Trophoblast cell (in vitro differentiated cells and primary cell): ENCODE results near the gene ARHGAP45.

Experiments used
- DNase-seq, 2 donors: peaks; one replicate each; pipeline ENCODE4 v3.0.0-alpha.2; 2016
- H2AFZ ChIP-seq: 2 replicates; pipeline ENCODE4 v1.6.1; 2013; ENCODE audit warnings: low read length, moderate library complexity, mild to moderate bottlenecking; ENCODE audit not compliant: insufficient read depth, poor library complexity
- H2AK5ac ChIP-seq: 2 replicates; pipeline ENCODE4 v1.6.1; 2013; ENCODE audit warnings: mild to moderate bottlenecking, low read length
- H2BK120ac ChIP-seq: 2 replicates; pipeline ENCODE4 v1.6.1; 2013; ENCODE audit warnings: low read length, mild to moderate bottlenecking, moderate library complexity; ENCODE audit not compliant: insufficient read depth, poor library complexity
- H2BK12ac ChIP-seq: 2 replicates; pipeline ENCODE4 v1.6.1; 2013; ENCODE audit warnings: mild to moderate bottlenecking, low read length, moderate library complexity
- H2BK5ac ChIP-seq: 2 replicates; pipeline ENCODE4 v1.6.1; 2013; ENCODE audit warnings: low read length, low read depth, moderate library complexity, mild to moderate bottlenecking; ENCODE audit not compliant: poor library complexity
- H3K14ac ChIP-seq: 2 replicates; pipeline ENCODE4 v1.6.1; 2013; ENCODE audit warnings: mild to moderate bottlenecking, low read length
- H3K18ac ChIP-seq: 2 replicates; pipeline ENCODE4 v1.6.1; 2013; ENCODE audit warnings: mild to moderate bottlenecking, low read length
- H3K23ac ChIP-seq: 2 replicates; pipeline ENCODE4 v1.6.1; 2013; ENCODE audit warnings: low read length
- H3K27ac ChIP-seq: 2 replicates; pipeline ENCODE4 v1.5.1; 2013; ENCODE audit warnings: low read depth, mild to moderate bottlenecking, inconsistent platforms, low read length, moderate library complexity
- H3K27me3 ChIP-seq: 2 replicates; pipeline ENCODE4 v1.6.1; 2013; ENCODE audit warnings: inconsistent platforms, mild to moderate bottlenecking, low read length, moderate library complexity; ENCODE audit not compliant: insufficient read depth
- H3K36me3 ChIP-seq, 2 experiments: 1 replicate in 1 of 2; 2 replicates in 1 of 2; pipeline ENCODE4 v1.6.1; 2013; ENCODE audit warnings: low read length in 2 of 2, mild to moderate bottlenecking in 2 of 2, moderate library complexity in 1 of 2; ENCODE audit not compliant: insufficient read depth in 2 of 2, control insufficient read depth in 1 of 2
- H3K4ac ChIP-seq: 2 replicates; pipeline ENCODE4 v1.6.1; 2013; ENCODE audit warnings: low read depth, mild to moderate bottlenecking, low read length, moderate library complexity
- H3K4me1 ChIP-seq, 2 experiments: 1 replicate in 1 of 2; 2 replicates in 1 of 2; pipeline ENCODE4 v1.6.1; 2013; ENCODE audit warnings: low read length in 2 of 2, mild to moderate bottlenecking in 2 of 2, moderate library complexity in 1 of 2; ENCODE audit not compliant: insufficient read depth in 2 of 2, control insufficient read depth in 1 of 2
- H3K4me2 ChIP-seq: 2 replicates; pipeline ENCODE4 v1.6.1; 2013; ENCODE audit warnings: inconsistent platforms, mild to moderate bottlenecking, low read length, moderate library complexity
- H3K4me3 ChIP-seq: 2 replicates; pipeline ENCODE4 v1.5.1; 2013; ENCODE audit warnings: mild to moderate bottlenecking, low read depth, low read length, inconsistent platforms
- H3K79me1 ChIP-seq: one replicate; pipeline ENCODE4 v1.6.1; 2013; ENCODE audit warnings: low read length
- H3K79me2 ChIP-seq: 2 replicates; pipeline ENCODE4 v1.6.1; 2013; ENCODE audit warnings: low read length, mild to moderate bottlenecking; ENCODE audit not compliant: control insufficient read depth, insufficient read depth, poor library complexity
- H3K9ac ChIP-seq: 2 replicates; pipeline ENCODE4 v1.6.1; 2013; ENCODE audit warnings: mild to moderate bottlenecking, low read length
- H3K9me3 ChIP-seq: 2 replicates; pipeline ENCODE4 v1.6.1; 2013; ENCODE audit warnings: low read depth, mild to moderate bottlenecking, control low read depth, inconsistent platforms, low read length; ENCODE audit not compliant: insufficient read depth
- H4K12ac ChIP-seq: 2 replicates; pipeline ENCODE4 v1.6.1; 2013; ENCODE audit warnings: low read depth, mild to moderate bottlenecking, low read length, moderate library complexity
- H4K8ac ChIP-seq: 2 replicates; pipeline ENCODE4 v1.6.1; 2013; ENCODE audit warnings: low read depth, mild to moderate bottlenecking, low read length, moderate library complexity
- H4K91ac ChIP-seq: one replicate; pipeline ENCODE4 v1.6.1; 2013; ENCODE audit warnings: low read depth, mild to moderate bottlenecking, low read length, moderate library complexity
- WGBS: extraction: QIAGEN DNeasy Blood & Tissue Kit; methylation state at CpG from one replicate; pipeline ENCODE4 v1.1.7; 2013; ENCODE audit warnings: missing lambda C conversion rate; ENCODE audit not compliant: insufficient read length, insufficient coverage; ENCODE audit errors: extremely low coverage; 5-methylcytosine and 5-hydroxymethylcytosine counted together

ARHGAP45 gene

GRCh38 chr19:1065606-1066109, 1.3 kb upstream of the ARHGAP45 start:
- Histone ChIP-seq H3K79me2 (no peaks in the 10 kb centered on the region), H3K27me3 (peaks cover 2% of the 10 kb centered on the region), H4K91ac (peak overlapping the region; percentile 42), H4K12ac (no peak overlapping the region), H2AFZ (no peak overlapping the region), H2BK5ac (peak overlapping the region; percentile 65), H2BK120ac (peak overlapping the region; percentile 54), H3K14ac (peak overlapping the region; percentile 23), H3K27ac (peak overlapping the region; percentile 87), H3K36me3 (no peaks in the 10 kb centered on the region), H3K4me1 (peaks cover 28 to 29% of the 10 kb centered on the region in 2 experiments), H3K9ac (no peak overlapping the region), H4K8ac (peak overlapping the region; percentile 77), H2AK5ac (no peak overlapping the region), H2BK12ac (peak overlapping the region; percentile 52), H3K9me3 (peaks cover 12% of the 10 kb centered on the region), H3K4ac (no peak overlapping the region), H3K23ac (no peak overlapping the region), H3K79me1 (peaks cover 18% of the 10 kb centered on the region), H3K18ac (peak overlapping the region; percentile 67), H3K4me3 (no peak overlapping the region), H3K4me2 (peak overlapping the region; percentile 60)
- DNase-seq: peak; percentile 99
- no CpG with 5 or more reads among the region's 17 CpGs for WGBS

- H3K4me3 ChIP-seq: no peak overlapping the region
- H2AK5ac ChIP-seq: peak overlapping the region; percentile 6
- peak overlapping the region; percentile 20 for H3K18ac ChIP-seq
- H3K4me2 ChIP-seq: peak overlapping the region; percentile 60
- peak overlapping the region; percentile 92 for H3K14ac ChIP-seq
- peaks cover 34 to 35% of the 10 kb centered on the region in 2 experiments for H3K4me1 ChIP-seq
- H2BK120ac ChIP-seq: peak overlapping the region; percentile 89
- H4K91ac ChIP-seq: peak overlapping the region; percentile 84
- peak overlapping the region; percentile 82 for H2AFZ ChIP-seq
- peak; percentile 97 to 99 for DNase-seq
- H2BK5ac ChIP-seq: peak overlapping the region; percentile 57
- H3K9ac ChIP-seq: no peak overlapping the region
- WGBS: no CpG with 5 or more reads among the region's 17 CpGs
- H3K79me1 ChIP-seq: peaks cover 18% of the 10 kb centered on the region
- peak overlapping the region; percentile 87 for H3K4ac ChIP-seq
- H4K8ac ChIP-seq: peak overlapping the region; percentile 56
- peaks cover 15% of the 10 kb centered on the region for H3K9me3 ChIP-seq
- H3K36me3 ChIP-seq: no peaks in the 10 kb centered on the region
- H3K27ac ChIP-seq: peak overlapping the region; percentile 87
- H3K27me3 ChIP-seq: peaks cover 8% of the 10 kb centered on the region
- peak overlapping the region; percentile 76 for H2BK12ac ChIP-seq
- no peaks in the 10 kb centered on the region for H3K79me2 ChIP-seq
- no peak overlapping the region for H3K23ac ChIP-seq
- peak overlapping the region; percentile 32 for H4K12ac ChIP-seq
Observed at GRCh38 chr19:1066251-1066747, 668 bp upstream of the ARHGAP45 start.

DNA sequence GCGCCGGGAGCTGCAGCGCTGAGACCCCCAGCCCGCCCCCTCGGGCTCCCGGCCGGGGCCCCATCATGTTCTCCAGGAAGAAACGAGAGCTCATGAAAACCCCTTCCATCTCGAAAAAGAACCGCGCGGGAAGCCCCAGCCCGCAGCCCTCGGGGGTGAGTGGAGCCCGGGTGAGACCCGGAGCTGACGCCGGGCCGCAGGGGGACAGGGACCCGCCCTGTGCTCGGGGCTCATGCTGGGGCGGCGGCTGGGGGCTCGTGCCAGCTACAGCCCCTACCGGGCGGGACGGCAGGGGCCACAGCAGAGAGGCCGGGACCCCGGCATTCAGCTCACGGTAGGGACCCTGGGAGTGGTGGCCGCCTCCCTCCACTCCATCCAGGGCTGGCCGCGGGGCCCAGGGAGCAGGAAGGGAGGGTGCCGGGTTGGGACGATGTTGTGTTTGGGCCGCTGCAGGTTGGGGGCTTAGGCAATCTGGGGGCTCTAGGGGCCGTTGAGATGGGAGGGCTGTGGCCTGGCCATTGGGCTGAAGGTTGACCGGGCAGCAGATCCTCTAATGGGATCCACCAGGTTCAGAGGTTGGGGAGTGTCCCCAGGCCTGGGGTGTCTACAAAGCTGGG, 482 bp downstream of the ARHGAP45 start:
- H3K4me1 ChIP-seq: peaks cover 34 to 36% of the 10 kb centered on the region in 2 experiments
- peak; percentile 45 to 60 for DNase-seq
- peak overlapping the region; percentile 51 for H4K8ac ChIP-seq
- H3K27ac ChIP-seq: no peak overlapping the region
- H2BK12ac ChIP-seq: peak overlapping the region; percentile 8
- H2BK5ac ChIP-seq: no peak overlapping the region
- H3K23ac ChIP-seq: no peak overlapping the region
- peak overlapping the region; percentile 60 for H3K4me2 ChIP-seq
- H3K9me3 ChIP-seq: peaks cover 11% of the 10 kb centered on the region
- H3K79me1 ChIP-seq: peaks cover 18% of the 10 kb centered on the region
- H3K4me3 ChIP-seq: no peak overlapping the region
- no peak overlapping the region for H3K4ac ChIP-seq
- H3K79me2 ChIP-seq: no peaks in the 10 kb centered on the region
- H4K12ac ChIP-seq: peak overlapping the region; percentile 26
- no CpG with 5 or more reads among the region's 38 CpGs for WGBS
- peak overlapping the region; percentile 19 for H3K18ac ChIP-seq
- H3K14ac ChIP-seq: no peak overlapping the region
- no peak overlapping the region for H3K9ac ChIP-seq
- H2AK5ac ChIP-seq: no peak overlapping the region
- H2AFZ ChIP-seq: peak overlapping the region; percentile 39
- H3K36me3 ChIP-seq: no peaks in the 10 kb centered on the region
- H3K27me3 ChIP-seq: peaks cover 11% of the 10 kb centered on the region
- H2BK120ac ChIP-seq: peak overlapping the region; percentile 68
- H4K91ac ChIP-seq: peak overlapping the region; percentile 59

GRCh38 chr19:1068009-1069001, 1.3 kb downstream of the ARHGAP45 start:
- Histone ChIP-seq H3K4me2 (no peak overlapping the region), H2AK5ac (no peak overlapping the region), H3K18ac (no peak overlapping the region), H4K12ac (no peak overlapping the region), H3K9ac (no peak overlapping the region), H3K9me3 (peaks cover 6% of the 10 kb centered on the region), H3K4me3 (no peak overlapping the region), H4K91ac (no peak overlapping the region), H2AFZ (no peak overlapping the region), H3K79me2 (no peaks in the 10 kb centered on the region), H2BK12ac (no peak overlapping the region), H3K79me1 (peaks cover 18% of the 10 kb centered on the region), H2BK5ac (no peak overlapping the region), H3K14ac (no peak overlapping the region), H3K4me1 (peaks cover 34 to 36% of the 10 kb centered on the region in 2 experiments), H2BK120ac (no peak overlapping the region), H3K23ac (no peak overlapping the region), H3K27ac (no peak overlapping the region), H3K36me3 (no peaks in the 10 kb centered on the region), H3K4ac (no peak overlapping the region), H4K8ac (no peak overlapping the region), H3K27me3 (peaks cover 11% of the 10 kb centered on the region)
- no CpG with 5 or more reads among the region's 45 CpGs for WGBS
- no peak for DNase-seq
